ENCODE data around the gene CIAO1.

DNA sequence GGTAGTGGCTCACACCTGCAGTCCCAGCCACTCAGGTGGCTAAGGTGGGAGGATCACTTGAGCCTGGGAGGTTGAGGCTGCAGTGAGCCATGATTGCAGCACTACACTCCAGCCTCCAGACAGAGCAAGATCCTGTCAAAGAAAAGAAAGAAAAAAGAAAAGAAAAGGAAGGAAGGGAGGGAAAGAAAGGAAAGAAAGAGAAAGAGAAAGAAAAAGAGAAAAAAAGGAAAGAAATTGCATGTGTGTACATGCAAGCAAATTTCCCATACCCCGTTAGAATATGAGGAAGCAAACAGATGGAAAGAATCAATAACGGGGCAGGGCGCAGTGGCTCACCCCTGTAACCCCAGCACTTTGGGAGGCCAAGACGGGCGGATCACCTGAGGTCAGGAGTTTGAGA is 18.1 kb upstream of the CIAO1 start:
- TF ChIP-seq TAF1 (IDR thresholded peaks at IDR 0.05; ENCODE audit: low read depth, low read length) = no peak
- TF ChIP-seq POLR2A (IDR thresholded peaks at IDR 0.05; ENCODE audit: low read depth, low read length) = no peak
